Measurements from ENCODE around the gene HMCN2. TPM values are rescaled to one million over a fixed set of nuclear protein-coding genes. Genes with fewer than 3 reads are reported as not detected.
"Not testable (repeated sequence)": the region's sequence is repeated elsewhere in the genome, so short reads cannot be mapped to it uniquely, and the experiment has no call there.

The HMCN2 gene
- total RNA-seq, 4 donors from 2014 or later, result 9.1 to 38.6 (median 12.5) TPM

GRCh38 chr9:130276121-130276520, 10.6 kb downstream of the HMCN2 start:
- Histone ChIP-seq H3K27me3 (no peaks in the 10 kb centered on the region), H3K27ac (replicated peaks in 1 of 4) (peak overlapping the region in 3 of 4 donors; percentile 12 to 58 (median 38)), H3K4me1 (peaks cover 0 to 25% (median 22%) of the 10 kb centered on the region in 4 donors), H3K36me3 (no peaks in the 10 kb centered on the region), H3K4me3 (no peak overlapping the region), H3K9me3 (no peaks in the 10 kb centered on the region)
- no peak for DNase-seq (ENCODE audit: extremely low spot score)
- 34% methylated on average over 3 of the region's 3 CpGs for WGBS
- peak in 1 of 2 donors; percentile 19 for TF ChIP-seq POLR2AphosphoS5 (IDR thresholded peaks at IDR 0.05)
- TF ChIP-seq CTCF (IDR thresholded peaks at IDR 0.05), result no peak
- intact Hi-C loops (cut with DNase I), result no loop called here

GRCh38 chr9:130276955-130277354, 11.4 kb downstream of the HMCN2 start:
- Histone ChIP-seq H3K36me3 (no peaks in the 10 kb centered on the region), H3K27ac (replicated peaks in 1 of 4) (peak overlapping the region in 2 of 4 donors; percentile 38 to 58), H3K4me1 (peaks cover under 1 to 34% (median 23%) of the 10 kb centered on the region in 4 donors), H3K9me3 (no peaks in the 10 kb centered on the region), H3K4me3 (no peak overlapping the region), H3K27me3 (no peaks in the 10 kb centered on the region)
- DNase-seq (ENCODE audit: extremely low spot score), result no peak
- 70% methylated on average over 11 of the region's 11 CpGs for WGBS
- intact Hi-C loops (cut with DNase I), result no loop called here
- TF ChIP-seq CTCF (IDR thresholded peaks at IDR 0.05), result no peak
- no peak for TF ChIP-seq EP300 (IDR thresholded peaks at IDR 0.05)
- no peak for TF ChIP-seq POLR2AphosphoS5 (IDR thresholded peaks at IDR 0.05)
- TF ChIP-seq POLR2A (IDR thresholded peaks at IDR 0.05; ENCODE audit: low read depth), result no peak

GRCh38 chr9:130277525-130277924, 12.0 kb downstream of the HMCN2 start:
- DNase-seq (ENCODE audit: extremely low spot score); intact Hi-C loops (cut with DNase I); H3K4me3 ChIP-seq; H3K27me3 ChIP-seq; H3K9me3 ChIP-seq; H3K27ac ChIP-seq (replicated peaks in 1 of 4); H3K36me3 ChIP-seq: not testable (repeated sequence)
- 96% methylated on average over 1 of the region's 1 CpG for WGBS
- peaks cover 6 to 39% (median 28%) of the 10 kb centered on the region in 4 donors for H3K4me1 ChIP-seq

- no peaks in the 10 kb centered on the region for H3K9me3 ChIP-seq
- peak in 1 of 2 donors; percentile 56 for TF ChIP-seq POLR2AphosphoS5 (IDR thresholded peaks at IDR 0.05)
- no peak for TF ChIP-seq CTCF (IDR thresholded peaks at IDR 0.05)
- intact Hi-C loops (cut with DNase I), result loop anchor here (5.0 kb wide), 1 partner anchor 49 kb away; no protein-coding TSS in a partner anchor
- WGBS, result 60% methylated on average over 4 of the region's 4 CpGs
- H3K4me3 ChIP-seq, result no peak overlapping the region
- peaks cover 26 to 74% (median 59%) of the 10 kb centered on the region in 4 donors for H3K4me1 ChIP-seq
- H3K27me3 ChIP-seq, result no peaks in the 10 kb centered on the region
- H3K36me3 ChIP-seq, result peaks cover 0 to 8% (median 4%) of the 10 kb centered on the region in 4 donors
- no peak for DNase-seq (ENCODE audit: extremely low spot score)
- peak overlapping the region in 3 of 4 donors; percentile 25 to 89 (median 84) for H3K27ac ChIP-seq (replicated peaks in 1 of 4)
These were observed 18.1 kb downstream of the HMCN2 start for GRCh38 chr9:130283539-130284248.

GRCh38 chr9:130284249-130284625, 18.7 kb downstream of the HMCN2 start:
- H3K4me1 ChIP-seq, result peaks cover 26 to 79% (median 64%) of the 10 kb centered on the region in 4 donors
- no peaks in the 10 kb centered on the region for H3K27me3 ChIP-seq
- H3K27ac ChIP-seq (replicated peaks in 1 of 4), result peak overlapping the region in 2 of 4 donors; percentile 25 to 89
- no peaks in the 10 kb centered on the region for H3K9me3 ChIP-seq
- H3K4me3 ChIP-seq, result no peak overlapping the region
- H3K36me3 ChIP-seq, result peaks cover 0 to 8% (median 4%) of the 10 kb centered on the region in 4 donors
- WGBS, result 78% methylated on average over 10 of the region's 10 CpGs
- no peak for TF ChIP-seq POLR2AphosphoS5 (IDR thresholded peaks at IDR 0.05)
- no peak for TF ChIP-seq EP300 (IDR thresholded peaks at IDR 0.05)
- TF ChIP-seq POLR2A (IDR thresholded peaks at IDR 0.05; ENCODE audit: low read depth), result no peak
- no peak for TF ChIP-seq CTCF (IDR thresholded peaks at IDR 0.05)
- no peak for DNase-seq (ENCODE audit: extremely low spot score)
- intact Hi-C loops (cut with DNase I), result loop anchor here (5.0 kb wide), 1 partner anchor 48 kb away; no protein-coding TSS in a partner anchor

Measured in esophagus muscularis mucosa (tissue), 4 donors.